H54 (cell line): ENCODE measurements around the gene RAB11A.
A peak's percentile ranks its signal among the peaks of the same experiment; 100 is the strongest.

Experiments used
- DNase-seq: peaks from one replicate; pipeline ENCODE4 v3.0.0; 2011; ENCODE audit warnings: low spot score, mixed read lengths; ENCODE audit not compliant: insufficient read length
- FAIRE-seq: peaks from 3 replicates; lab custom pipeline; 2011; peaks lifted over from hg19 to GRCh38; lab: Jason Lieb, UNC
- POLR2A ChIP-seq: IDR thresholded peaks from 2 replicates; pipeline ENCODE4 v1.6.1; 2011; ENCODE audit warnings: low read depth, mild to moderate bottlenecking, low read length

RAB11A gene

GRCh38 chr15:65912235-65912634 lies 42.9 kb downstream of the RAB11A start:
- FAIRE-seq (no peak), DNase-seq (no peak)
- no peak for TF ChIP-seq POLR2A

DNA sequence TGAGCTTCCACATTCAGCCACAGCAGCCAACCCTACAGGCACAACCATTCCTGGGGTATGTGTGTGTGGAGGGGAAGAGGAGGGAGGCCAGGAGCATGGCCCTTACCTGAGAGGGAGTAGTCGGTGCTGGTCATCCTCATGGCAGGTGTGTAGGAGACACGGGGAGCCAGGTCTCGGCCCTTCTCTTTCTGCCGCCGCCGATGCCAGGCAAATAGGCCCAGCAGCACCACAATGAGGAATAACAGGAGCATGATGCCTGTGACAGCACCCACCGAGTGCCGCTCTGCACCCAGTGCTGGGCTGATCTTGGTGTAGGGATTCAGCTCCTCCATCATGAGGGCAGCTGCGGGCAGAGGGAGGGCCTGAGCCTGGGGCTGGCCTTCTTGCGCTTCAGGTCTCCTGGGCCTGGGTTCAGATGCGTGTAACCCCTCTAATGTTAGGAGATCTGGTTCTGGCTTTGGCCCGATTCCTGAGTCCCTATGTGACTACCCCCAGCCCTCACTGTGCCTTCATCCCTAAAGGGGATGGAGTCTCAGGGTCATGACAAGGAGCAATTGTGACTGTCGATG lies 44.4 kb downstream of the RAB11A start:
- no peak for DNase-seq
- no peak for FAIRE-seq
- TF ChIP-seq POLR2A: no peak

GRCh38 chr15:65914386-65914785 lies 45.1 kb downstream of the RAB11A start:
- no peak for FAIRE-seq
- DNase-seq: no peak
- no peak for TF ChIP-seq POLR2A

DNA sequence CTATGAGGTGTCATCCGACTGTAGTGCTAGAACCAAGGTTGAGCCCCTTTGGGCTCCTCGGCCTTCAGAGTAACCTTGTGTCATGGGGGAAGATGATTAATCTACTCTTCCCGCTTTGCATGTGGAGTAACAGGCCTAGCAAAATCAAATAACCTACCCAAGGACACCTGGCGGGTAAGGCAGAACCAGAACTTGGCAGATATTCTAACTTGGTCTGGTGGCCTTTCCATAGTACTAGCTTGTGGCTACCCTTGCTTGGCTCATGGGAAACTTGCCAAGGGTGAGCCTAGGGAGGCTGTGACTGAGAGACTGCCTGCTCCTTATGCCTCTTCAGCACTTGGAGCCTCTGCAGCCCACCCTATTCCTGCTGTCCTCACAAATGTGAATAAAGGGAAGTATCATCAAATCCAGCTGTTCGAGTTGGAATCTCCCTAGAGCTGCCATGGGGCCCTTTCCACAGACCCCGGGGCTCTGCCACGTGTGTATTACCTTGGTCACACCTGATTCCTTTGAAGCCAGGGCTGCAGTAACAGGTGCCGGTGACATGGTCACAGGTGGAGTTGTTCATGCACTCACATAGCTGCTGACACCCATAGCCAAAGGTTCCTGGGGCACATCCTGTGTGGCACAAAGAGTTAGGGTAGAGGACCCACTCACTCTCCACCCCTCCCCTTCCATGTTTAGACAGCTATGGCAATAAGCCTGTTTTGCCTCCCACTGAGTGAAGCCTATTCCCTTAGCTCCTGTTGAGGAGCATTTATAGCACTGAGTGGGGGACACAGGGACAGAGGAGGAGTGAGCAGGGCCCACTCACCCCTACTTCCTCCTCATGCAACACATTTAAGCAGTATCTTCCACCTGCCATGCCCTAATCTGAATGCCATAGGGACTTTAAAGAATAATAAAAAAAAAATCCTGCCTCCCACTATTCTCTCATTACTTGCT lies 46.0 kb downstream of the RAB11A start:
- DNase-seq (no peak), FAIRE-seq (no peak)
- TF ChIP-seq POLR2A: no peak

DNA sequence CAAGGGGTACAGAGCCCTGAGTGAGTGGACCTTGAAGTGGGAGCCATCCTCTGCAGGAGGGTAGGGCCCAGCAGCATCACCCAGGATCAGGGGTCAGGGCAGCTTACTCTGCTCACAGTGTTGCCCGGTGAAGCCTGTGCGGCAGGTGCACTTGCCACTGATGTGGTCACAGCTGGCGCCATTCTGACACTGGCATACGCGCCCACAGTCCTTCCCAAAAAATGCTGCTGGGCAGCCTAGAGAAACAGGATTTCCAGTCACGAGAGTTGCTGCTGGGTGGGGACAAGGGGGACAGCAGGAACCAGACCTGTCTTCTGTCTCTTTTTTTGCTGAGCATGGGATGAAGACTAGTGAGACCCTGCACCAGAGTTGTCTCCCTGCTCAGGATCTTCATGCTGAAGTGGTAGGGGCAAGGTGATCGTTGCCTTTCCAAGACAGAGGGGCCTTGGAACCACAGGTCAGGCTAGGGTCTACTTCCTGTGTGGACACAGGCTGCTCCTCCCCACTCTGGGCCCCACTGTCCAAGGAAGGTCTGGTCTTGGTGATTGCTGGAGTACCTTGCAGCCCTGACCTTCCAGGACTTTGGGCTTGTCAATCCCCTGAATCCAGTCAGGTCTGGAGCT lies 46.9 kb downstream of the RAB11A start:
- FAIRE-seq (no peak), DNase-seq (no peak)
- 0 out of 2 replicates have a peak, but pooled peaks have one; percentile 8 for TF ChIP-seq POLR2A

DNA sequence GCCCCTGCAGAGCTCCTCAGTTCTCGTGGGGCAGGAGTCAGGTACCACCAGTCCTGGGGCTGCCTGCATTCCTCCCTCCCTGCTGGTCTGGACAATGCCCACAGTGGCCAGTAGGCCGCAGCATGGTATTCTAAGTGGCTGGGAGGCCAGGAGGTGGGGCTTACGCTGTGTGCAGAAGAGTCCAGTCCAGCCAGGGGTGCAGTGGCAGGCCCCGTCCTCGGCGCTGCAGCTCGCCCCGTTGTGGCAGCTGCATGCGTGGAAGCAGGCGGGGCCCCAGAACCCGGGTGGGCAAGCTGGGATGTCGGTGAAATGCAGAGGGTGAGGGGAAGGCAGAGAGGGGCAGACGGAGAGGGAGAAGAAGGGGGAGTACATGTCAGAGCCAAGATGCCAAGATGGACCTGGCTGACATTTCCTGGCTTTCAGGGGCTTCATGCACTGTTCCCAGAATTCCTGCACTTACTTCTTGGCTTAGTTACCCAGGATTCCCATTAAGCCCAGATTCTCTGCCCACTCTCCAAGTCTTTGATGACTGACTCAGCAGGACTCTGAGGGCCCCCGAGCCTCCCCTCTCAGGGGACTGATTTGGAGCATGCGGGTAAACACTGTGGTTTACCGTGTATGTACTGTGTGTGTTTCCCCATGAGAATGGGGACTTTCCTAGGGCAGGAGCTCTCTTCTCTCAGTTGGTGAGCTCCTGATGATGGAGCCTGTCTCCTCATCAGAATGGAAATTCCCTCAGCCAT lies 47.5 kb downstream of the RAB11A start:
- TF ChIP-seq POLR2A: no peak
- DNase-seq (peak; percentile 35), FAIRE-seq (no peak)

DNA sequence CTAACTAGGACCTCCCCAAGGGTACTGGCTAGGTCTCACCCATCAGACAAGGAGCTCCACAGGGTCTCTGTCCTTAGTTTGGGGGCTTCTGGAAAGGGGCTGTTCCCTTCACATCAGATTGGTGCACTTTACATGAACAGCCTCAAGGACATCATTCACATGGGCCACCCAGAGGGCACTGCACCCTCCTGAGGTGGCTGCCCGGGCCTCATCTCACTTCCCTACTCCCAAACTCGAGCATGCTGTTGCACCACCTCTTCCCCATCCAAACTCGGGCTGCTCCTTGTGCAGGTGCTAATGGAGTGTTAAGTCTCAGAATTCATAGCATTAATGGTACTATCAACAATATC lies 48.1 kb downstream of the RAB11A start:
- DNase-seq (no peak), FAIRE-seq (no peak)
- no peak for TF ChIP-seq POLR2A

GRCh38 chr15:65917936-65918335 lies 48.6 kb downstream of the RAB11A start:
- FAIRE-seq: no peak
- TF ChIP-seq POLR2A: no peak
- DNase-seq: no peak

- FAIRE-seq (no peak), DNase-seq (no peak)
Measured at GRCh38 chr15:65918357-65918920, 49.1 kb downstream of the RAB11A start.

DNA sequence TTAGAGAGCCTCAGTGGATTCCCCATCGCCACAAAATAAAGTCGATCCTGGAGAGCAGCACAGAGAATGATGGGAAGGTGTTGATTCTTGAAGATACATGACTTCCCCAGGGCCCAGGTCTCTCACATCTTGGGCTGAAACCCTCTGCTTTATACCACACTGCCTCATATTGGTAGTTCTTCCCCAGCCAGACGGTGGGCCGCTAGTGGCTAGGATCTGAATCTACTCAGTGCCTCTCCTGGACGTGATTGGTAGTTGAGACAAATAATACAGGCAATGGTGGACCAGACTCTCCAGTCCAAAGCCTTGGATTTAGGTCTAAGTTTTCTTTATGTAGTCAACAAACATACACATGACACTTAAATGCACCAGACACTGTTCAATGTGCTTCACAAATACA lies 49.7 kb downstream of the RAB11A start:
- FAIRE-seq (no peak), DNase-seq (no peak)
- TF ChIP-seq POLR2A: no peak

More at GRCh38 chr15:65918357-65918920, 49.1 kb downstream of the RAB11A start:
- TF ChIP-seq POLR2A: no peak

DNA sequence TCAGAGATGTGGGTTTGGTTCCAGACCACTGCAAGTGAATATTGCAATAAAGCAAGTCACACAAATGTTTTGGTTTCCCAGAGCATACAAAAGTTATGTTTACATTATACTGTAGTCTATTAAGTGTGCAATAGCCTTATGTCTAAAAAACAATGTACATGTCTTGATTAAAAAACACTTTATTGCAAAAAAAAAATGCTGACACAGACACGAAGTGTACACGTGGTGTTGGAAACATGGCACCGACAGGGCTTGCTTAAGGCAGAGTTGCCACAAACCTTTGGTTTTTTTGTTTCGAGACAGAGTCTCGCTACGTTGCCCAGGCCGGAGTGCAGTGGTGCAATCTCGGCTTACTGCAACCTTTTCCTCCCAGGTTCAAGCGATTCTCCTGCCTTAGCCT lies 50.1 kb downstream of the RAB11A start:
- FAIRE-seq (no peak), DNase-seq (no peak)
- no peak for TF ChIP-seq POLR2A

GRCh38 chr15:65920121-65920520 lies 50.8 kb downstream of the RAB11A start:
- no peak for DNase-seq
- TF ChIP-seq POLR2A: no peak
- no peak for FAIRE-seq

GRCh38 chr15:65920825-65921309 lies 51.6 kb downstream of the RAB11A start:
- DNase-seq (no peak), FAIRE-seq (no peak)
- TF ChIP-seq POLR2A: no peak
